IPS-NIHi11 (cell line): Measurements from ENCODE around the gene PCNX3.
A peak's percentile ranks its signal among the peaks of the same experiment; 100 is the strongest.
"Not testable (repeated sequence)": the region's sequence is repeated elsewhere in the genome, so short reads cannot be mapped to it uniquely, and the experiment has no call there.

Experiments
- DNase-seq: peaks from one replicate; pipeline ENCODE4 v3.0.0; 2012; ENCODE audit warnings: mixed read lengths, low spot score

The PCNX3 gene

GRCh38 chr11:65654375-65655349 is 39.1 kb downstream of the PCNX3 start:
- DNase-seq, result no peak

- DNase-seq, result no peak
Measured at GRCh38 chr11:65655570-65656332, 40.2 kb downstream of the PCNX3 start.

- DNase-seq, result no peak
Measured at GRCh38 chr11:65657426-65657825, 41.9 kb downstream of the PCNX3 start.

- DNase-seq, result no peak
Measured at GRCh38 chr11:65658174-65659021, 42.8 kb downstream of the PCNX3 start.

- DNase-seq, result no peak
Measured at GRCh38 chr11:65660038-65660437, 44.5 kb downstream of the PCNX3 start.

GRCh38 chr11:65660908-65661307 is 45.3 kb downstream of the PCNX3 start:
- DNase-seq, result not testable (repeated sequence)

- DNase-seq, result no peak
Measured at GRCh38 chr11:65661599-65662246, 46.1 kb downstream of the PCNX3 start.

- no peak for DNase-seq
Measured at GRCh38 chr11:65662247-65662798, 46.7 kb downstream of the PCNX3 start.

GRCh38 chr11:65662799-65663638 is 47.4 kb downstream of the PCNX3 start, which contains the start of gene RELA:
Gene RELA (minus strand): TSS chr11:65662916. CDS start chr11:65662832, 84 bp downstream.
- DNase-seq, result peak; percentile 97

GRCh38 chr11:65663639-65664200 is 48.1 kb downstream of the PCNX3 start:
- peak; percentile 60 for DNase-seq

- no peak for DNase-seq
Measured at GRCh38 chr11:65672180-65672860, 56.7 kb downstream of the PCNX3 start.

- no peak for DNase-seq
Measured at GRCh38 chr11:65672982-65673381, 57.4 kb downstream of the PCNX3 start.

- DNase-seq, result no peak
Measured at GRCh38 chr11:65680192-65680743, 64.7 kb downstream of the PCNX3 start.

- not testable (repeated sequence) for DNase-seq
Measured at GRCh38 chr11:65683480-65683879, 67.9 kb downstream of the PCNX3 start.

GRCh38 chr11:65685981-65686380 is 70.4 kb downstream of the PCNX3 start:
- no peak for DNase-seq
